HUDEP-2 (cell line): ENCODE data around the gene OR8B2.
A peak's percentile ranks its signal among the peaks of the same experiment; 100 is the strongest.
"Not testable (repeated sequence)": the region's sequence is repeated elsewhere in the genome, so short reads cannot be mapped to it uniquely, and the experiment has no call there.

Experiments used
- DNase-seq, 76 experiments: peaks; one replicate each; lab custom pipeline; 2025; ENCODE audit not compliant: unreplicated experiment in 76 of 76; lab: John Stamatoyannopoulos, UW

OR8B2 gene

GRCh38 chr11:124384399-124384798 lies at the start of gene OR8B2:
Gene OR8B2, minus strand, starts transcription at chr11:124384499. Its CDS starts 1,156 bp downstream, at chr11:124383343.
- no peak for DNase-seq

GRCh38 chr11:124429599-124429998 lies 45.3 kb upstream of the OR8B2 start:
- DNase-seq: no peak

- no peak for DNase-seq
These were observed 40.2 kb upstream of the OR8B2 start, which contains the start of gene OR8B4 for GRCh38 chr11:124424384-124424921. Gene OR8B4, minus strand, starts transcription at chr11:124424871. Its CDS starts 0 bp downstream, at chr11:124424871.

- no peak for DNase-seq
These were observed 36.7 kb upstream of the OR8B2 start for GRCh38 chr11:124421043-124421442.

- DNase-seq: peak in 2 of 76 experiments; percentile 5 to 20
These were observed 31.1 kb upstream of the OR8B2 start for GRCh38 chr11:124415356-124415923.

- no peak for DNase-seq
These were observed 25.6 kb upstream of the OR8B2 start for GRCh38 chr11:124409906-124410305.

- DNase-seq: no peak
These were observed 21.3 kb upstream of the OR8B2 start for GRCh38 chr11:124405581-124405980.

GRCh38 chr11:124403186-124403585 lies 18.9 kb upstream of the OR8B2 start:
- not testable (repeated sequence) for DNase-seq

GRCh38 chr11:124402326-124402922 lies 18.1 kb upstream of the OR8B2 start:
- peak in 61 of 76 experiments; percentile 2 to 68 (median 36) for DNase-seq

GRCh38 chr11:124398924-124399323 lies 14.6 kb upstream of the OR8B2 start, which contains the start of gene OR8B3:
Gene OR8B3, minus strand, starts transcription at chr11:124399024. Its CDS starts 1,673 bp downstream, at chr11:124397351.
- no peak for DNase-seq

- DNase-seq: not testable (repeated sequence)
These were observed 12.5 kb upstream of the OR8B2 start for GRCh38 chr11:124396847-124397246.

- peak in 16 of 76 experiments; percentile 1 to 34 (median 15) for DNase-seq
These were observed 10.1 kb upstream of the OR8B2 start for GRCh38 chr11:124394408-124394807.

- DNase-seq: not testable (repeated sequence)
These were observed 1.4 kb downstream of the OR8B2 start for GRCh38 chr11:124382857-124383256.

GRCh38 chr11:124380585-124380984 lies 3.7 kb downstream of the OR8B2 start:
- no peak for DNase-seq

GRCh38 chr11:124376280-124376679 lies 8.0 kb downstream of the OR8B2 start:
- DNase-seq: no peak

GRCh38 chr11:124359566-124359965 lies 24.7 kb downstream of the OR8B2 start:
- no peak for DNase-seq

- no peak for DNase-seq
These were observed 37.9 kb downstream of the OR8B2 start for GRCh38 chr11:124346311-124346955.

- no peak for DNase-seq
These were observed 40.0 kb downstream of the OR8B2 start for GRCh38 chr11:124344346-124344745.

GRCh38 chr11:124340142-124340447 lies 44.2 kb downstream of the OR8B2 start:
- no peak for DNase-seq

GRCh38 chr11:124339396-124340141 lies 44.7 kb downstream of the OR8B2 start:
- DNase-seq: no peak
